Small intestine (tissue), 7 donors: ENCODE measurements around the gene FKBP1B. TPM values are rescaled to one million over a fixed set of nuclear protein-coding genes. Genes with fewer than 3 reads are reported as not detected.
"Not testable (repeated sequence)": the region's sequence is repeated elsewhere in the genome, so short reads cannot be mapped to it uniquely, and the experiment has no call there.

Source experiments
- DNase-seq, 2 donors: peaks; one replicate each; pipeline versions ENCODE4 v3.0.0 to v3.0.0-alpha.2; 2013
- FAIRE-seq: peaks from 2 replicates; lab custom pipeline; 2012; peaks lifted over from hg19 to GRCh38; lab: Jason Lieb, UNC
- H3K27ac ChIP-seq, 3 donors: one replicate each; pipeline ENCODE4 v1.5.1; 2013; ENCODE audit warnings: low read length in 2 of 3, mild to moderate bottlenecking in 2 of 3, control low read depth in 1 of 3, inconsistent platforms in 1 of 3, low read depth in 1 of 3, moderate library complexity in 1 of 3
- H3K27me3 ChIP-seq, 3 donors: one replicate each; pipeline ENCODE4 v1.6.1; 2013; ENCODE audit warnings: low read length in 3 of 3, inconsistent platforms in 1 of 3; ENCODE audit not compliant: control insufficient read depth in 3 of 3, insufficient read depth in 3 of 3
- H3K36me3 ChIP-seq, 3 donors: one replicate each; pipeline ENCODE4 v1.6.1; 2013; ENCODE audit warnings: low read length in 3 of 3, inconsistent platforms in 1 of 3, low read depth in 1 of 3, mild to moderate bottlenecking in 1 of 3, moderate library complexity in 1 of 3; ENCODE audit not compliant: control insufficient read depth in 3 of 3, insufficient read depth in 2 of 3
- H3K4me1 ChIP-seq, 3 donors: one replicate each; pipeline ENCODE4 v1.6.1; 2013; ENCODE audit warnings: low read length in 2 of 3, inconsistent platforms in 1 of 3, low read depth in 1 of 3, mild to moderate bottlenecking in 1 of 3, moderate library complexity in 1 of 3; ENCODE audit not compliant: control insufficient read depth in 3 of 3, insufficient read depth in 2 of 3
- H3K4me3 ChIP-seq, 3 donors: one replicate each; pipeline ENCODE4 v1.5.1; 2013; ENCODE audit warnings: low read length in 3 of 3, control low read depth in 1 of 3, inconsistent platforms in 1 of 3, low read depth in 1 of 3, mild to moderate bottlenecking in 1 of 3, moderate library complexity in 1 of 3
- H3K9me3 ChIP-seq, 2 donors: one replicate each; pipeline ENCODE4 v1.6.1; 2013; ENCODE audit warnings: low read depth in 1 of 2, low read length in 1 of 2; ENCODE audit not compliant: control insufficient read depth in 2 of 2, insufficient read depth in 1 of 2
- WGBS, 3 donors: extraction: QIAGEN DNeasy Blood & Tissue Kit; methylation state at CpG; one replicate each; pipeline ENCODE4 v1.1.7; 2013; 5-methylcytosine and 5-hydroxymethylcytosine counted together
- polyA plus RNA-seq, 4 donors: library from polyadenylated mRNA; stranded (reverse) in 3 of 4; unstranded in 1 of 4; fragments of 200-250 nt in 3 of 4; fragments of 120-200 nt in 1 of 4; gene quantifications; one replicate each; pipeline versions ENCODE4 v1.2.1 to v1.2.3, GENCODE V29; 2013
- donor health status: healthy with polysubstance abuse.
- donor health status: control.
- donor health status: control.
- donor health status: Bipolar disorder and iron deficiency.
- donor health status: healthy.

FKBP1B gene
- polyA plus RNA-seq, 4 donors, result 4.8 to 106 (median 49.2) TPM

GRCh38 chr2:24105816-24106215, 56.3 kb downstream of the FKBP1B start:
- peaks cover 0 to 5% (median 0%) of the 10 kb centered on the region in 3 donors for H3K36me3 ChIP-seq
- H3K4me1 ChIP-seq, result no peaks in the 10 kb centered on the region
- 30 to 49% (median 44%) methylated on average over 2 of the region's 2 CpGs for WGBS, 3 donors
- DNase-seq (no peak), FAIRE-seq (no peak)
- H3K9me3 ChIP-seq, result peaks cover 0 to 18% of the 10 kb centered on the region in 2 donors
- no peaks in the 10 kb centered on the region for H3K27me3 ChIP-seq
- no peak overlapping the region for H3K27ac ChIP-seq
- no peak overlapping the region for H3K4me3 ChIP-seq

DNA sequence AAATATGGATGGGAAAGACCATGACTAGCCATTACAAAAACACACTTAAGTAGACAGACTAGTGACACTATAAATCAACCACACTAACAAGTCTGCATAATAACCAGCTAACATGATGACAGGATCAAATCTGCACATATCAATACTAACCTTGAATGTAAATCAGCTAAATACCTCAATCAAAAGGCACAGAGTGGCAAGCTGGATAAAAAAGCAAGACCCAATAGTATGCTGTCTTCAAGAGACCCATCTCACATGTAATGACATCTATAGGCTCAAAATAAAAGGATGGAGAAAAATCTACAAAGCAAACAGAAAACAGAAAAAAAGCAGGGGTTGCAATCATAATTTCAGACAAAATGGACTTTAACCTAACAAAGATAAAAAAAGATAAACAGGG, 57.2 kb downstream of the FKBP1B start:
- DNase-seq (no peak), FAIRE-seq (no peak)
- peaks cover 0 to 18% of the 10 kb centered on the region in 2 donors for H3K9me3 ChIP-seq

DNA sequence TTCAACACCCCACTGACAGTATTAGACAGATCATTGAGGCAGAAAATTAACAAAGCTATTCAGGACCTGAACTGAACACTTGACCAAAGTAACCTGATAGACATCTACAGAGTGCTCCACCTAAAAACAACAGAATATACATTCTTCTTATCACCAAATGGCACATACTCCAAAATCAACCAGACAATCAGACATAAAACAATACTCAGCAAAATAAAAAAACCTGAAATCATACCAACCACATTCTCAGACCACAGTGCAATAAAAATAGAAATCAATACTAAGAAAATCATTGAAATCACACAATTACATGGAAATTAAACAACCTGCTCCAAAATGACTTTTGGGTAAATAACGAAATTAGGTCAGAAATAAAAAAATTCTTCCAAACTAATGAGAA, 57.8 kb downstream of the FKBP1B start:
- no peak for FAIRE-seq
- Histone ChIP-seq H3K27ac (no peak overlapping the region), H3K4me3 (no peak overlapping the region), H3K27me3 (no peaks in the 10 kb centered on the region), H3K36me3 (peaks cover 0 to 5% (median 0%) of the 10 kb centered on the region in 3 donors), H3K4me1 (no peaks in the 10 kb centered on the region), H3K9me3 (peaks cover 0 to 18% of the 10 kb centered on the region in 2 donors)
- 47 to 67% (median 51%) methylated on average over 1 of the region's 1 CpG for WGBS, 3 donors
- DNase-seq, result no peak

More for the DNA sequence above, 57.2 kb downstream of the FKBP1B start:
- Histone ChIP-seq H3K4me1 (no peaks in the 10 kb centered on the region), H3K27me3 (no peaks in the 10 kb centered on the region), H3K4me3 (no peak overlapping the region), H3K27ac (no peak overlapping the region), H3K36me3 (peaks cover 0 to 5% (median 0%) of the 10 kb centered on the region in 3 donors)

GRCh38 chr2:24109431-24109830, 59.9 kb downstream of the FKBP1B start:
- H3K4me3 ChIP-seq, H3K4me1 ChIP-seq, H3K27me3 ChIP-seq, FAIRE-seq, H3K36me3 ChIP-seq, H3K27ac ChIP-seq, DNase-seq: not testable (repeated sequence)
- peaks cover 0 to 21% of the 10 kb centered on the region in 2 donors for H3K9me3 ChIP-seq
- WGBS, 3 donors, result 88 to 96% (median 94%) methylated on average over 1 of the region's 1 CpG

GRCh38 chr2:24110660-24111303, 61.2 kb downstream of the FKBP1B start:
- 86 to 89% (median 88%) methylated on average over 7 of the region's 7 CpGs for WGBS, 3 donors
- no peaks in the 10 kb centered on the region for H3K4me1 ChIP-seq
- no peak for FAIRE-seq
- peaks cover 0 to 23% of the 10 kb centered on the region in 2 donors for H3K9me3 ChIP-seq
- no peaks in the 10 kb centered on the region for H3K36me3 ChIP-seq
- no peak overlapping the region for H3K27ac ChIP-seq
- no peaks in the 10 kb centered on the region for H3K27me3 ChIP-seq
- DNase-seq, result no peak
- no peak overlapping the region for H3K4me3 ChIP-seq

GRCh38 chr2:24111407-24111901, 61.9 kb downstream of the FKBP1B start:
- FAIRE-seq (no peak), DNase-seq (no peak)
- WGBS, 3 donors, result 66 to 88% (median 81%) methylated on average over 2 of the region's 2 CpGs
- Histone ChIP-seq H3K27ac (no peak overlapping the region), H3K4me1 (no peaks in the 10 kb centered on the region), H3K36me3 (no peaks in the 10 kb centered on the region), H3K4me3 (no peak overlapping the region), H3K27me3 (no peaks in the 10 kb centered on the region), H3K9me3 (peaks cover 0 to 18% of the 10 kb centered on the region in 2 donors)

Other genes starting within 250 kb of the FKBP1B start
- 10 to 100 TPM in 1 of 4 donors, 1 to 10 TPM in 3; 4.0 to 12.3 (median 6.9) TPM for gene ATAD2B, start 122.6 kb upstream of the FKBP1B start, polyA plus RNA-seq
- 10 to 100 TPM in 3 of 4 donors, 1 to 10 TPM in 1; 8.7 to 20.0 (median 13.8) TPM for gene UBXN2A, start 109.3 kb upstream of the FKBP1B start, polyA plus RNA-seq
- gene MFSD2B, start 39.7 kb upstream of the FKBP1B start, polyA plus RNA-seq, result under 1 TPM in 2 of 4 donors, not detected in 2; 0.07 to 0.13 TPM
- 1 to 10 TPM; 1.4 to 6.1 (median 2.2) TPM for gene WDCP, start 2.4 kb upstream of the FKBP1B start, polyA plus RNA-seq
- gene SF3B6, start 26.6 kb downstream of the FKBP1B start, polyA plus RNA-seq, result 100 to 1,000 TPM; 114 to 260 (median 210) TPM
- 100 to 1,000 TPM in 2 of 4 donors, 10 to 100 TPM in 2; 32.2 to 420 (median 184) TPM for gene TP53I3, start 35.1 kb downstream of the FKBP1B start, polyA plus RNA-seq
- gene PFN4, start 73.6 kb downstream of the FKBP1B start, polyA plus RNA-seq, result under 1 TPM in 2 of 4 donors, not detected in 2; 0.27 to 0.66 TPM
- 1 to 10 TPM; 2.9 to 8.4 (median 3.9) TPM for gene FAM228B, start 73.7 kb downstream of the FKBP1B start, polyA plus RNA-seq
- gene FAM228A, start 125.3 kb downstream of the FKBP1B start, polyA plus RNA-seq, result under 1 TPM in 3 of 4 donors, not detected in 1; 0.16 to 0.54 (median 0.34) TPM